ENCODE results near the gene MEN1.

DNA sequence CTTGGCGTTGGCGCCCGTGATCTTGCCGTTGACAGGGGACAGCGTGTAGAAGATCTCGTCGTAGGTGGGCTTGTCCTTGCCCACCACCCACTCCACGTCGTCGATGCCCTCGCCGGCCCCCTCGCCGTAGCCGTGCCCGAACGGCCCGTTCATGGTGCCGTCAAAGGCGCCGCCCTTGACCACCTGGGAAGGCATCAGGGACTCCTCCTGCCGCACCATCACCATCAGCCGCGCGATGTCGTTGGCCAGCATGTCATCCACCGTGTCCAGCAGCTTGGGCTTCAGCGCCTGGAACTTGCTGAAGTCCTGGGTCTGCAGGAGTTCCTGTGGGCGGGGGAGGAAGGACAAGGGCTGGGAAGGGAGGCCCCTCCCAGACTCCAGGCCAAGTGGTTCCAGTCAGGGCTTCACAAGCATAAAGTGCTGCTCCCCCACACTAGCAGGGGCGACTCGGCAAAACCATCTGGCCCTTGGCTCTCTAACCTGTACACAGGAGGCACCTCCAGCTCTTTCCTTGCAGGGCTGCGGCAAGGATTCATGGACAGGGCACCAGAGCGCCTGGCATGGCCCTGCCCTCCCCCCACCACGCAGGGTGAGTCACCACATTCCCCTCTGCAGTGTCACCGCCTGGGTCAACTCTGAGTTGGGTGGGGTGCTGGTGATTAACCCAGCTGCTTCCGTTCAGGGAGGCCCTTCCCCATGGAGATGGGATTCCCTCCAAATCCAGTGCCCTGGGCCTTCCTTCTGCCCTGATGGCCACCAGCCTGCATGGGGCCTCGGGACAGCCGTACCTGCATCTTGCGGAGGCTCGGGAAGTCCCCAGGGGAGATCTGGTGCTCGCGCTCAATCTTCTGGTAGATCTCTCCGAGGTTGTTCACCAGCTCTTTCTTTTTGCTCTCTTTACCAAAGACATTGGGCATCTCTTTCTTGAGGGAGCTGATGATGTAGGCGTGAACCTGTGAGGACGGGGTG, 44.5 kb upstream of the MEN1 start:
- TF ChIP-seq KLF10 (CRISPR knock-in tag; IDR thresholded peaks at IDR 0.05): no peak
- TF ChIP-seq, protein P1, sequence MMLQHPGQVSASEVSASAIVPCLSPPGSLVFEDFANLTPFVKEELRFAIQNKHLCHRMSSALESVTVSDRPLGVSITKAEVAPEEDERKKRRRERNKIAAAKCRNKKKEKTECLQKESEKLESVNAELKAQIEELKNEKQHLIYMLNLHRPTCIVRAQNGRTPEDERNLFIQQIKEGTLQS (IDR thresholded peaks at IDR 0.05): peak; percentile 100
- TF ChIP-seq, protein P1 (CRISPR knock-in tag; conservative IDR thresholded peaks at IDR 0.05): peak; percentile 99
- no peak for TF ChIP-seq POLR2B (IDR thresholded peaks at IDR 0.05; ENCODE audit: low read depth, partially characterized antibody)
- no peak for TF ChIP-seq NBN (IDR thresholded peaks at IDR 0.05; ENCODE audit: low read depth)
- no peak; the same call in 1 of the 2 replicates for TF ChIP-seq HDGF (IDR thresholded peaks at IDR 0.05)
- TF ChIP-seq POLR2AphosphoS2 (IDR thresholded peaks at IDR 0.05; ENCODE audit: low read length): no peak
- TF ChIP-seq EP300 (IDR thresholded peaks at IDR 0.05; ENCODE audit: low read length): peak; percentile 73; the same call in 1 of the 2 replicates
- TF ChIP-seq FUS (optimal IDR thresholded peaks at IDR 0.05; ENCODE audit: low read depth, low read length): no peak
- TF ChIP-seq, protein P2, sequence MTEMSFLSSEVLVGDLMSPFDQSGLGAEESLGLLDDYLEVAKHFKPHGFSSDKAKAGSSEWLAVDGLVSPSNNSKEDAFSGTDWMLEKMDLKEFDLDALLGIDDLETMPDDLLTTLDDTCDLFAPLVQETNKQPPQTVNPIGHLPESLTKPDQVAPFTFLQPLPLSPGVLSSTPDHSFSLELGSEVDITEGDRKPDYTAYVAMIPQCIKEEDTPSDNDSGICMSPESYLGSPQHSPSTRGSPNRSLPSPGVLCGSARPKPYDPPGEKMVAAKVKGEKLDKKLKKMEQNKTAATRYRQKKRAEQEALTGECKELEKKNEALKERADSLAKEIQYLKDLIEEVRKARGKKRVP (CRISPR knock-in tag; IDR thresholded peaks at IDR 0.05): no peak
- TF ChIP-seq TSC22D4 (tag; IDR thresholded peaks at IDR 0.05): no peak
- TF ChIP-seq, protein P3, sequence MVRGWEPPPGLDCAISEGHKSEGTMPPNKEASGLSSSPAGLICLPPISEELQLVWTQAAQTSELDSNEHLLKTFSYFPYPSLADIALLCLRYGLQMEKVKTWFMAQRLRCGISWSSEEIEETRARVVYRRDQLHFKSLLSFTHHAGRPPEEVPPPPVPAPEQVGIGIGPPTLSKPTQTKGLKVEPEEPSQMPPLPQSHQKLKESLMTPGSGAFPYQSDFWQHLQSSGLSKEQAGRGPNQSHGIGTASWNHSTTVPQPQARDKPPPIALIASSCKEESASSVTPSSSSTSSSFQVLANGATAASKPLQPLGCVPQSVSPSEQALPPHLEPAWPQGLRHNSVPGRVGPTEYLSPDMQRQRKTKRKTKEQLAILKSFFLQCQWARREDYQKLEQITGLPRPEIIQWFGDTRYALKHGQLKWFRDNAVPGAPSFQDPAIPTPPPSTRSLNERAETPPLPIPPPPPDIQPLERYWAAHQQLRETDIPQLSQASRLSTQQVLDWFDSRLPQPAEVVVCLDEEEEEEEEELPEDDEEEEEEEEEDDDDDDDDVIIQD (CRISPR knock-in tag; IDR thresholded peaks at IDR 0.05): no peak
- TF ChIP-seq TEAD4 (IDR thresholded peaks at IDR 0.05; ENCODE audit: low read length): peak; percentile 89
- TF ChIP-seq TEAD4 (CRISPR knock-in tag; IDR thresholded peaks at IDR 0.05; ENCODE audit: borderline replicate concordance): peak; percentile 97
- no peak for TF ChIP-seq CEBPB (tag; IDR thresholded peaks at IDR 0.05)
- TF ChIP-seq, protein P4, sequence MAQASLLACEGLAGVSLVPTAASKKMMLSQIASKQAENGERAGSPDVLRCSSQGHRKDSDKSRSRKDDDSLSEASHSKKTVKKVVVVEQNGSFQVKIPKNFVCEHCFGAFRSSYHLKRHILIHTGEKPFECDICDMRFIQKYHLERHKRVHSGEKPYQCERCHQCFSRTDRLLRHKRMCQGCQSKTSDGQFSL (CRISPR knock-in tag; IDR thresholded peaks at IDR 0.05): no peak; the same call in none of the 2 replicates
- TF ChIP-seq, protein P4 (tag; IDR thresholded peaks at IDR 0.05): peak in 1 of 2 experiments; percentile 51; a peak in 1 of 4 replicates
